B cell (primary cell): Measurements from ENCODE around the gene MTHFD1L. TPM values are rescaled to one million over a fixed set of nuclear protein-coding genes. Genes with fewer than 3 reads are reported as not detected.

Source experiments
- ATAC-seq: fragments of 200-7000 bp; cut with Tn5 transposase; one replicate; pipeline ENCODE4 v1.10.0; 2021; ENCODE audit warnings: low read depth, mild to moderate bottlenecking, moderate number of reproducible peaks, moderate library complexity
- CTCF ChIA-PET: fragments of 350-600 bp; sonication (Branson Sonifier 250); formaldehyde crosslinking; loops from one replicate; lab custom pipeline; 2021; ENCODE audit warnings: antibody characterized with exemption, inconsistent platforms; lab: Charles Lee
- POLR2A ChIA-PET: fragments of 350-600 bp; sonication (Branson Sonifier 250); formaldehyde crosslinking; loops from one replicate; lab custom pipeline; 2021; ENCODE audit warnings: antibody characterized with exemption; lab: Charles Lee
- DNase-seq: peaks from one replicate; pipeline ENCODE4 v3.0.0; 2013
- H2AFZ ChIP-seq: 2 replicates; pipeline ENCODE4 v1.6.1; 2012; ENCODE audit warnings: mild to moderate bottlenecking, low read depth, low read length; ENCODE audit not compliant: insufficient read depth, poor library complexity, severe bottlenecking
- H3K27ac ChIP-seq, 2 donors: 1 replicate in 1 of 2; 2 replicates in 1 of 2; pipeline ENCODE4 v1.5.1; 2012 to 2013; ENCODE audit warnings: low read length in 2 of 2, mild to moderate bottlenecking in 2 of 2, moderate library complexity in 1 of 2
- H3K27me3 ChIP-seq, 4 experiments: fragments of 200-600 bp in 1 of 4; sonication (generic) in 1 of 4; replicated peaks in 1 of 4; 1 replicate in 2 of 4; 2 replicates in 2 of 4; pipeline versions ENCODE4 v1.6.1 to v1.7.0; 2013 to 2016; ENCODE audit warnings: low read length in 3 of 4, mild to moderate bottlenecking in 2 of 4, mixed read lengths in 1 of 4, moderate library complexity in 1 of 4; ENCODE audit not compliant: insufficient read depth in 4 of 4, control insufficient read depth in 3 of 4; ENCODE audit errors: control extremely low read depth in 1 of 4
- H3K36me3 ChIP-seq, 2 experiments: replicated peaks in 1 of 2; 1 replicate in 1 of 2; 2 replicates in 1 of 2; pipeline versions ENCODE4 v1.6.1 to v1.7.1; 2013; ENCODE audit warnings: low read length in 1 of 2; ENCODE audit not compliant: insufficient read depth in 2 of 2, control insufficient read depth in 1 of 2; ENCODE audit errors: control extremely low read depth in 1 of 2, extremely low read depth in 1 of 2
- H3K4me1 ChIP-seq, 2 donors: fragments of 200-600 bp in 1 of 2; sonication (generic) in 1 of 2; 1 replicate in 1 of 2; 2 replicates in 1 of 2; pipeline versions ENCODE4 v1.5.1 to v1.6.1; 2013 to 2017; ENCODE audit warnings: low read length in 2 of 2; ENCODE audit not compliant: control insufficient read depth in 2 of 2, insufficient read depth in 2 of 2
- H3K4me2 ChIP-seq: replicated peaks from 2 replicates; pipeline ENCODE3; 2012; ENCODE audit warnings: mild to moderate bottlenecking, low read depth, low read length; ENCODE audit not compliant: poor library complexity, severe bottlenecking
- H3K4me3 ChIP-seq, 5 experiments: fragments of 200-600 bp in 1 of 5; sonication (generic) in 1 of 5; 1 replicate in 3 of 5; 2 replicates in 2 of 5; pipeline versions ENCODE4 v1.5.1 to v1.7.0; 2011 to 2016; ENCODE audit warnings: low read length in 4 of 5, mild to moderate bottlenecking in 4 of 5, low read depth in 2 of 5, control low read depth in 1 of 5, moderate library complexity in 1 of 5; ENCODE audit not compliant: insufficient read depth in 1 of 5; ENCODE audit errors: control extremely low read depth in 1 of 5, extremely low read depth in 1 of 5
- H3K79me2 ChIP-seq: fragments of 200-600 bp; sonication (generic); one replicate; pipeline ENCODE4 v1.6.0; 2016; ENCODE audit warnings: low read length; ENCODE audit not compliant: control insufficient read depth, insufficient read depth
- H3K9ac ChIP-seq: fragments of 200-600 bp; sonication (generic); 2 replicates; pipeline ENCODE4 v1.6.1; 2017; ENCODE audit warnings: mild to moderate bottlenecking, low read length, moderate library complexity
- H3K9me3 ChIP-seq, 3 donors: one replicate each; pipeline versions ENCODE4 v1.6.1 to v1.7.1; 2013; ENCODE audit warnings: low read length in 2 of 3; ENCODE audit not compliant: control insufficient read depth in 2 of 3, insufficient read depth in 1 of 3; ENCODE audit errors: control extremely low read depth in 1 of 3
- H4K20me1 ChIP-seq: 2 replicates; pipeline ENCODE4 v1.6.0; 2012; ENCODE audit warnings: mild to moderate bottlenecking, low read length; ENCODE audit not compliant: insufficient read depth, control insufficient read depth, poor library complexity, severe bottlenecking
- H3K27ac Mint-ChIP-seq: one replicate; pipeline ENCODE4 v1.8.0; 2021; ENCODE audit warnings: mixed read lengths
- H3K27me3 Mint-ChIP-seq: one replicate; pipeline ENCODE4 v1.8.0; 2021; ENCODE audit warnings: mixed read lengths
- H3K4me1 Mint-ChIP-seq: one replicate; pipeline ENCODE4 v1.8.0; 2021; ENCODE audit warnings: mixed read lengths
- H3K4me3 Mint-ChIP-seq: one replicate; pipeline ENCODE4 v1.8.0; 2021; ENCODE audit warnings: mixed read lengths
- H3K9me3 Mint-ChIP-seq: one replicate; pipeline ENCODE4 v1.8.0; 2022; ENCODE audit warnings: mixed read lengths; ENCODE audit not compliant: insufficient read depth
- EZH2 ChIP-seq: IDR thresholded peaks from 2 replicates; pipeline ENCODE4 v1.6.1; 2012; ENCODE audit warnings: borderline replicate concordance, low read depth, mild to moderate bottlenecking, moderate library complexity, low read length; ENCODE audit not compliant: insufficient read depth, poor library complexity, severe bottlenecking
- WGBS: methylation state at CpG from one replicate; pipeline ENCODE4 v1.1.5; 2013; ENCODE audit warnings: missing lambda C conversion rate; ENCODE audit not compliant: insufficient coverage; 5-methylcytosine and 5-hydroxymethylcytosine counted together
- intact Hi-C: fragments of 100-400 bp; cut with micrococcal nuclease; formaldehyde crosslinking; loops from one replicate; pipeline ENCODE4 v1.10.0; 2022
- polyA plus RNA-seq: library from polyadenylated mRNA; depleted of rRNA; stranded (reverse); fragments of >200 nt; gene quantifications from 2 replicates; pipeline ENCODE4 v1.2.3, GENCODE V29; 2012
- total RNA-seq, 2 donors: library from RNA; stranded (reverse); fragments of 120-200 nt in 1 of 2; gene quantifications; 1 replicate in 1 of 2; 2 replicates in 1 of 2; pipeline versions ENCODE4 v1.2.3 to v1.2.4, GENCODE V29; 2013 to 2022
- TF ChIP-seq, protein P1 (sequence below): fragments of 200-600 bp; IDR thresholded peaks from one replicate; pipeline ENCODE4 v1.8.0; 2022; ENCODE audit warnings: antibody characterized with exemption, mild to moderate bottlenecking

Gene MTHFD1L
- total and polyA plus RNA-seq, 2 donors (not counting 1 experiment from before 2014, with no cell fraction given): 2.9 to 16.1 TPM

- intact Hi-C loops: no loop called here
- CTCF ChIA-PET: no interaction called here
Measured at GRCh38 chr6:150937132-150937906, 71.8 kb downstream of the MTHFD1L start.

GRCh38 chr6:150939399-150939798 lies 73.9 kb downstream of the MTHFD1L start:
- Mint-ChIP-seq H3K27me3 (no peaks in the 10 kb centered on the region), H3K27ac (no peak overlapping the region), H3K4me3 (no peak overlapping the region), H3K9me3 (no peaks in the 10 kb centered on the region), H3K4me1 (no peaks in the 10 kb centered on the region)
- Histone ChIP-seq H3K9me3 (no peaks in the 10 kb centered on the region), H3K4me2 (no peak overlapping the region), H3K4me3 (no peak overlapping the region), H3K4me1 (no peaks in the 10 kb centered on the region), H3K27ac (no peak overlapping the region), H3K79me2 (no peaks in the 10 kb centered on the region), H3K9ac (no peak overlapping the region), H3K36me3 (peaks cover 0 to 6% of the 10 kb centered on the region in 2 experiments), H2AFZ (no peak overlapping the region), H4K20me1 (no peaks in the 10 kb centered on the region), H3K27me3 (no peaks in the 10 kb centered on the region)
- ATAC-seq (no peak), DNase-seq (no peak)
- POLR2A ChIA-PET: no interaction called here
- intact Hi-C loops: no loop called here
- CTCF ChIA-PET: no interaction called here
- TF ChIP-seq EZH2: no peak
- TF ChIP-seq, protein P1, sequence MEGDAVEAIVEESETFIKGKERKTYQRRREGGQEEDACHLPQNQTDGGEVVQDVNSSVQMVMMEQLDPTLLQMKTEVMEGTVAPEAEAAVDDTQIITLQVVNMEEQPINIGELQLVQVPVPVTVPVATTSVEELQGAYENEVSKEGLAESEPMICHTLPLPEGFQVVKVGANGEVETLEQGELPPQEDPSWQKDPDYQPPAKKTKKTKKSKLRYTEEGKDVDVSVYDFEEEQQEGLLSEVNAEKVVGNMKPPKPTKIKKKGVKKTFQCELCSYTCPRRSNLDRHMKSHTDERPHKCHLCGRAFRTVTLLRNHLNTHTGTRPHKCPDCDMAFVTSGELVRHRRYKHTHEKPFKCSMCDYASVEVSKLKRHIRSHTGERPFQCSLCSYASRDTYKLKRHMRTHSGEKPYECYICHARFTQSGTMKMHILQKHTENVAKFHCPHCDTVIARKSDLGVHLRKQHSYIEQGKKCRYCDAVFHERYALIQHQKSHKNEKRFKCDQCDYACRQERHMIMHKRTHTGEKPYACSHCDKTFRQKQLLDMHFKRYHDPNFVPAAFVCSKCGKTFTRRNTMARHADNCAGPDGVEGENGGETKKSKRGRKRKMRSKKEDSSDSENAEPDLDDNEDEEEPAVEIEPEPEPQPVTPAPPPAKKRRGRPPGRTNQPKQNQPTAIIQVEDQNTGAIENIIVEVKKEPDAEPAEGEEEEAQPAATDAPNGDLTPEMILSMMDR: no peak
- WGBS: 93% methylated on average over 2 of the region's 5 CpGs

More at GRCh38 chr6:150937132-150937906, 71.8 kb downstream of the MTHFD1L start:
- H3K4me3 ChIP-seq: no peak overlapping the region
- no peaks in the 10 kb centered on the region for H3K9me3 ChIP-seq
- H3K4me2 ChIP-seq: no peak overlapping the region
- H3K27me3 ChIP-seq: no peaks in the 10 kb centered on the region
- Mint-ChIP-seq H3K4me1 (no peaks in the 10 kb centered on the region), H3K4me3 (no peak overlapping the region), H3K9me3 (no peaks in the 10 kb centered on the region), H3K27me3 (no peaks in the 10 kb centered on the region), H3K27ac (no peak overlapping the region)
- DNase-seq (no peak), ATAC-seq (no peak)
- no peak overlapping the region for H3K27ac ChIP-seq
- no peak for TF ChIP-seq EZH2
- TF ChIP-seq, protein P1: no peak
- POLR2A ChIA-PET: no interaction called here
- no peak overlapping the region for H2AFZ ChIP-seq
- no peaks in the 10 kb centered on the region for H4K20me1 ChIP-seq
- peaks cover 0 to 8% of the 10 kb centered on the region in 2 experiments for H3K36me3 ChIP-seq
- H3K9ac ChIP-seq: no peak overlapping the region
- no peaks in the 10 kb centered on the region for H3K79me2 ChIP-seq
- no peaks in the 10 kb centered on the region for H3K4me1 ChIP-seq
- 97% methylated on average over 22 of the region's 26 CpGs for WGBS
